22Rv1 (cell line): ENCODE results near the gene CTNND2.

ENCODE experiments used
- CTCF ChIP-seq: fragments of 450-650 bp; IDR thresholded peaks from 2 replicates; pipeline ENCODE4 v1.5.1; 2017; ENCODE audit warnings: mild to moderate bottlenecking
- ZFX ChIP-seq: fragments of 450-650 bp; IDR thresholded peaks from 2 replicates; pipeline ENCODE4 v1.6.1; 2017; ENCODE audit warnings: antibody characterized with exemption, borderline replicate concordance

GRCh38 chr5:11396917-11397316, 507.3 kb downstream of the CTNND2 start:
- TF ChIP-seq CTCF (no peak), ZFX (no peak)
